ENCODE results near the gene KCNIP1. TPM values are rescaled to one million over a fixed set of nuclear protein-coding genes. Genes with fewer than 3 reads are reported as not detected.

The KCNIP1 gene
- polyA plus RNA-seq, 1 donor from 2014 or later, result 13.8 TPM

DNA sequence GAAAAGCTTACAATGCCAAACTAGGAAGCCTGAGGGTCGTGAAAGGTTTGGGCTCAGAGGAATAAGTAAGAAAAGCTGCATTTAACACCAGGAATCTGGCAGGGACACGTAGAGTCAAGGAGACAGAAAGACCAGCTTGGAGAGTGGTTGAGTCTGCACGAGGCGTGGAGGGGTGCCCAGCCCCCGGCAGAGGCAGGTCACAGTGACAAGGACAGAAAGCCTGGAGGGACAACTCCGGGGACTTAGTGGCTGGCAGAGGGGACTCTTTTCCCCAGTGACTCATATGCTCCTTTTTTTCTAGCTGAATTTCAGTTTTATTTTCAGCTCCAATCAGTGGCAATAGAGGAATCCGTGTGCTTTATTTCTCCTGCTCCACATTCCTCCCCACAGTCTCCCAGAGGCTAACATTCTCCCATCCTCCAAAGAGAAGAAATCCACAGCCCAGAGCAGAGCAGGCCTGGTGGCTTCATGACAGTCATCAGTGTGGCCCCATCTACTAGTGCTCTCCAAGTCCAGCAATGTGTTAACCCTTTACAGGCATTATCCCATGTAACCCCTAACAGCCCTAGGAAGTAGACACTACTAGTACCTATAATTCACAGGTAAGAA, 80.7 kb downstream of the KCNIP1 start:
- Histone ChIP-seq H3K27ac (ENCODE audit: low read length) (no peak overlapping the region), H3K36me3 (ENCODE audit: insufficient read depth, low read length) (no peaks in the 10 kb centered on the region), H3K9me2 (ENCODE audit: insufficient read depth, low read length) (no peaks in the 10 kb centered on the region), H3K4me2 (ENCODE audit: low read length) (no peak overlapping the region), H3F3A (ENCODE audit: insufficient read depth, low read length, poor library complexity, severe bottlenecking) (no peaks in the 10 kb centered on the region), H4K20me1 (ENCODE audit: insufficient read depth) (no peaks in the 10 kb centered on the region), H2AFZ (ENCODE audit: low read depth, low read length) (no peak overlapping the region), H3K79me2 (replicated peaks; ENCODE audit: insufficient read depth, low read length) (no peaks in the 10 kb centered on the region), H3K27me3 (ENCODE audit: insufficient read depth, low read depth, low read length) (no peaks in the 10 kb centered on the region), H3K9me3 (ENCODE audit: low read length) (peaks cover 3% of the 10 kb centered on the region), H3K4me3 (ENCODE audit: low read length) (no peak overlapping the region), H3K9ac (ENCODE audit: low read length) (no peak overlapping the region)
- TF ChIP-seq EP300 (conservative IDR thresholded peaks at IDR 0.05; ENCODE audit: poor library complexity, severe bottlenecking), result no peak
- TF ChIP-seq MXI1 (conservative IDR thresholded peaks at IDR 0.05; ENCODE audit: poor library complexity, severe bottlenecking), result no peak
- TF ChIP-seq EZH2 (IDR thresholded peaks at IDR 0.05; ENCODE audit: borderline replicate concordance, insufficient read depth, low read length, poor library complexity, severe bottlenecking), result no peak
- TF ChIP-seq RAD21 (conservative IDR thresholded peaks at IDR 0.05), result no peak
- TF ChIP-seq SMC3 (conservative IDR thresholded peaks at IDR 0.05; ENCODE audit: poor library complexity), result no peak
- TF ChIP-seq, protein P1, sequence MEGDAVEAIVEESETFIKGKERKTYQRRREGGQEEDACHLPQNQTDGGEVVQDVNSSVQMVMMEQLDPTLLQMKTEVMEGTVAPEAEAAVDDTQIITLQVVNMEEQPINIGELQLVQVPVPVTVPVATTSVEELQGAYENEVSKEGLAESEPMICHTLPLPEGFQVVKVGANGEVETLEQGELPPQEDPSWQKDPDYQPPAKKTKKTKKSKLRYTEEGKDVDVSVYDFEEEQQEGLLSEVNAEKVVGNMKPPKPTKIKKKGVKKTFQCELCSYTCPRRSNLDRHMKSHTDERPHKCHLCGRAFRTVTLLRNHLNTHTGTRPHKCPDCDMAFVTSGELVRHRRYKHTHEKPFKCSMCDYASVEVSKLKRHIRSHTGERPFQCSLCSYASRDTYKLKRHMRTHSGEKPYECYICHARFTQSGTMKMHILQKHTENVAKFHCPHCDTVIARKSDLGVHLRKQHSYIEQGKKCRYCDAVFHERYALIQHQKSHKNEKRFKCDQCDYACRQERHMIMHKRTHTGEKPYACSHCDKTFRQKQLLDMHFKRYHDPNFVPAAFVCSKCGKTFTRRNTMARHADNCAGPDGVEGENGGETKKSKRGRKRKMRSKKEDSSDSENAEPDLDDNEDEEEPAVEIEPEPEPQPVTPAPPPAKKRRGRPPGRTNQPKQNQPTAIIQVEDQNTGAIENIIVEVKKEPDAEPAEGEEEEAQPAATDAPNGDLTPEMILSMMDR (IDR thresholded peaks at IDR 0.05; ENCODE audit: poor library complexity, severe bottlenecking), result no peak
- TF ChIP-seq TAF1 (IDR thresholded peaks at IDR 0.05; ENCODE audit: low read depth), result no peak

DNA sequence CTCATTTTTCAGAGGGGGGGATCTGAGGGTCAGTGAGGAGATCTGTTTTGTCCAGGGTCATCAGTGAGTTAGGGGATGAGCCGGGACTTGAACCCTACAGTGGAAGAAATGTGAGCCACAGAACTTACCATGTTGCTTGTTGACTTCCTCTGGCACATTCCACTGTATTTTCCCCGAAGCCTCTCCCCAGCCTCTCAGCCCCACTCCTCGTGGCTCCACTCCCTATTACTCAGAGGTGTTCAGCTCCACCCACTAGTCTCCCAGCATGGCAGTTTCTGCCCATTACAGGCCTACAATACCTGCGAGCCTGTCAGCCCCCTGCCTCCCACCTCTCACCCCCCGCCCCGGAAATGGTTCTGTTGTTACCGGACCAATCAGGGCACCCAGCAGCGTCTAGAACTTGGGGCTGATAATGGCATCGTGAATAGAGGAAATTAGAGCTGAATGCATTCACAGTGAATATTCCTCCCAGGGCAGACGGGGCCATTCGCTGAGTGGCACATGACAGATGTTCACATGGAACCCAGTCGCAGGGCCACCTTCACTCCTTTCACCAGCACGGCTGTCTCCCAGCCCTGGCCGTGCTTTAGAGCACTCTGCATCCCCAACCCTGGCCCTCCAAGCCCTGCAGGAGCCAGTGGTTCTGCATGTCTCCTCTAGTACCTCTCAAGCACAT, 81.6 kb downstream of the KCNIP1 start:
- no peaks in the 10 kb centered on the region for H3K79me2 ChIP-seq (replicated peaks; ENCODE audit: insufficient read depth, low read length)
- no peak overlapping the region for H3K27ac ChIP-seq (ENCODE audit: low read length)
- no peaks in the 10 kb centered on the region for H3K27me3 ChIP-seq (ENCODE audit: insufficient read depth, low read depth, low read length)
- no peak overlapping the region for H3K4me2 ChIP-seq (ENCODE audit: low read length)
- no peaks in the 10 kb centered on the region for H4K20me1 ChIP-seq (ENCODE audit: insufficient read depth)
- H3K4me3 ChIP-seq (ENCODE audit: low read length), result no peak overlapping the region
- TF ChIP-seq SMC3 (conservative IDR thresholded peaks at IDR 0.05; ENCODE audit: poor library complexity), result no peak
- TF ChIP-seq EP300 (conservative IDR thresholded peaks at IDR 0.05; ENCODE audit: poor library complexity, severe bottlenecking), result no peak
- TF ChIP-seq POLR2AphosphoS5 (IDR thresholded peaks at IDR 0.05), result no peak
- TF ChIP-seq, protein P2, sequence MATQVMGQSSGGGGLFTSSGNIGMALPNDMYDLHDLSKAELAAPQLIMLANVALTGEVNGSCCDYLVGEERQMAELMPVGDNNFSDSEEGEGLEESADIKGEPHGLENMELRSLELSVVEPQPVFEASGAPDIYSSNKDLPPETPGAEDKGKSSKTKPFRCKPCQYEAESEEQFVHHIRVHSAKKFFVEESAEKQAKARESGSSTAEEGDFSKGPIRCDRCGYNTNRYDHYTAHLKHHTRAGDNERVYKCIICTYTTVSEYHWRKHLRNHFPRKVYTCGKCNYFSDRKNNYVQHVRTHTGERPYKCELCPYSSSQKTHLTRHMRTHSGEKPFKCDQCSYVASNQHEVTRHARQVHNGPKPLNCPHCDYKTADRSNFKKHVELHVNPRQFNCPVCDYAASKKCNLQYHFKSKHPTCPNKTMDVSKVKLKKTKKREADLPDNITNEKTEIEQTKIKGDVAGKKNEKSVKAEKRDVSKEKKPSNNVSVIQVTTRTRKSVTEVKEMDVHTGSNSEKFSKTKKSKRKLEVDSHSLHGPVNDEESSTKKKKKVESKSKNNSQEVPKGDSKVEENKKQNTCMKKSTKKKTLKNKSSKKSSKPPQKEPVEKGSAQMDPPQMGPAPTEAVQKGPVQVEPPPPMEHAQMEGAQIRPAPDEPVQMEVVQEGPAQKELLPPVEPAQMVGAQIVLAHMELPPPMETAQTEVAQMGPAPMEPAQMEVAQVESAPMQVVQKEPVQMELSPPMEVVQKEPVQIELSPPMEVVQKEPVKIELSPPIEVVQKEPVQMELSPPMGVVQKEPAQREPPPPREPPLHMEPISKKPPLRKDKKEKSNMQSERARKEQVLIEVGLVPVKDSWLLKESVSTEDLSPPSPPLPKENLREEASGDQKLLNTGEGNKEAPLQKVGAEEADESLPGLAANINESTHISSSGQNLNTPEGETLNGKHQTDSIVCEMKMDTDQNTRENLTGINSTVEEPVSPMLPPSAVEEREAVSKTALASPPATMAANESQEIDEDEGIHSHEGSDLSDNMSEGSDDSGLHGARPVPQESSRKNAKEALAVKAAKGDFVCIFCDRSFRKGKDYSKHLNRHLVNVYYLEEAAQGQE (IDR thresholded peaks at IDR 0.05; ENCODE audit: borderline replicate concordance), result no peak
- TF ChIP-seq TAF1 (IDR thresholded peaks at IDR 0.05; ENCODE audit: low read depth), result no peak
- no peak for TF ChIP-seq MXI1 (conservative IDR thresholded peaks at IDR 0.05; ENCODE audit: poor library complexity, severe bottlenecking)
- TF ChIP-seq RAD21 (conservative IDR thresholded peaks at IDR 0.05), result no peak
- TF ChIP-seq, protein P1 (IDR thresholded peaks at IDR 0.05; ENCODE audit: poor library complexity, severe bottlenecking), result no peak
- no peak for TF ChIP-seq EZH2 (IDR thresholded peaks at IDR 0.05; ENCODE audit: borderline replicate concordance, insufficient read depth, low read length, poor library complexity, severe bottlenecking)
- no peaks in the 10 kb centered on the region for H3F3A ChIP-seq (ENCODE audit: insufficient read depth, low read length, poor library complexity, severe bottlenecking)
- H3K9ac ChIP-seq (ENCODE audit: low read length), result no peak overlapping the region
- peaks cover 3% of the 10 kb centered on the region for H3K9me3 ChIP-seq (ENCODE audit: low read length)
- H2AFZ ChIP-seq (ENCODE audit: low read depth, low read length), result no peak overlapping the region
- no peaks in the 10 kb centered on the region for H3K36me3 ChIP-seq (ENCODE audit: insufficient read depth, low read length)
- H3K9me2 ChIP-seq (ENCODE audit: insufficient read depth, low read length), result no peaks in the 10 kb centered on the region
